ENCODE measurements around the gene SNED1.

The SNED1 gene

GRCh38 chr2:240992572-240993291 is 5.7 kb upstream of the SNED1 start:
- no peak for DNase-seq (ENCODE audit: low read depth in 2 of 2)

- DNase-seq (ENCODE audit: low read depth in 2 of 2) = no peak
These were observed 4.8 kb upstream of the SNED1 start for GRCh38 chr2:240993446-240994170.

- no peak for DNase-seq (ENCODE audit: low read depth in 2 of 2)
These were observed 4.1 kb upstream of the SNED1 start for GRCh38 chr2:240994171-240994896.

- no peak for DNase-seq (ENCODE audit: low read depth in 2 of 2)
These were observed 3.1 kb upstream of the SNED1 start for GRCh38 chr2:240995041-240996021.

- DNase-seq (ENCODE audit: low read depth in 2 of 2) = no peak
These were observed 2.1 kb upstream of the SNED1 start for GRCh38 chr2:240996161-240996833.

- DNase-seq (ENCODE audit: low read depth in 2 of 2) = no peak
These were observed 1.6 kb upstream of the SNED1 start for GRCh38 chr2:240996834-240997140.

- DNase-seq (ENCODE audit: low read depth in 2 of 2) = no peak
These were observed 1.1 kb upstream of the SNED1 start for GRCh38 chr2:240997141-240997855.

GRCh38 chr2:240998706-240998994 is 232 bp downstream of the SNED1 start:
- no peak for DNase-seq (ENCODE audit: low read depth in 2 of 2)

GRCh38 chr2:240998995-240999791 is 775 bp downstream of the SNED1 start:
- DNase-seq (ENCODE audit: low read depth in 2 of 2) = no peak

- DNase-seq (ENCODE audit: low read depth in 2 of 2) = no peak
These were observed 1.6 kb downstream of the SNED1 start for GRCh38 chr2:240999873-241000541.

GRCh38 chr2:241000831-241001321 is 2.5 kb downstream of the SNED1 start:
- no peak for DNase-seq (ENCODE audit: low read depth in 2 of 2)

GRCh38 chr2:241001413-241002274 is 3.2 kb downstream of the SNED1 start:
- DNase-seq (ENCODE audit: low read depth in 2 of 2) = no peak

GRCh38 chr2:241002275-241003046 is 4.0 kb downstream of the SNED1 start:
- no peak for DNase-seq (ENCODE audit: low read depth in 2 of 2)

- DNase-seq (ENCODE audit: low read depth in 2 of 2) = no peak
These were observed 4.6 kb downstream of the SNED1 start for GRCh38 chr2:241003047-241003360.

GRCh38 chr2:241003369-241003768 is 5.0 kb downstream of the SNED1 start:
- no peak for DNase-seq (ENCODE audit: low read depth in 2 of 2)

GRCh38 chr2:241003830-241004564 is 5.6 kb downstream of the SNED1 start:
- no peak for DNase-seq (ENCODE audit: low read depth in 2 of 2)

GRCh38 chr2:241005569-241005968 is 7.2 kb downstream of the SNED1 start:
- no peak for DNase-seq (ENCODE audit: low read depth in 2 of 2)
